Measurements from ENCODE around the gene APC. TPM values are rescaled to one million over a fixed set of nuclear protein-coding genes. Genes with fewer than 3 reads are reported as not detected.

APC gene
- total and polyA plus RNA-seq, 10 of the 15 experiments (the other 5 are each of a cell fraction or from before 2014, with no cell fraction given) = 3.2 to 23.3 (median 13.8) TPM

DNA sequence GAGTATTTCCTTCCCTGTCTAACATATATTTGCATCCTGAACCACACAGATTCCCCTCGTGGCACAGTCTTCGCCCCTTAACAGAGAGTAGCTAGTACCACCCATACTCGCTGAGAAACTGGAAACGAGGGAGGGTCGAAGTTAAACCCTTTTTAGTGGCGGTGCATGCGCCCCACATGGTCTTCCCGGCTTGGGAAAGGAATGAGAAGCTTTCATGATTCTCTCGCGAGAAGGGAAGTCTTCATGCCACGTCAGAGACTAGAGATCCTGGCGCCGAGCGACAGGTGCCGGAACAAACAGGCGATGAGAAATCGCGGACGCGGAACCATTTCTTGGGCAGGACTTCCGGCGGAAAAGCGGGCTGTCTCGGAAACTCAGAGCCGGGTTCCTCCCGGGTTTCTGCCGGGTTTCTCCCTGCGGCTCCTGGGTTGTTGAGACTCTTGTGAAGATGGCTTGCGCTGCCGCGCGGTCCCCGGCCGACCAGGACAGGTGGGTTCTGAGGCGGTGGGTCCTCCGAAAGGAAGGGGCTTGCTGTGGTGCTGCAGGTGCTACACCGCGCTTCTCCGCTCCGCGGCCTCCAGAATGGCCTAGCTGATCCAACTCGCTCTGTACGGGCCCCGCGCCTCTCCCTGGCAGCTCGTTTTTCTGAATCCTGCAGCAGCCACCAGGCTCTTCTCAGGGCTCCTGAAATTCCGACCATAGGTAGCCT is 123.4 kb downstream of the APC start, which contains the start of gene SRP19 (continued):
- TF ChIP-seq, protein P1, sequence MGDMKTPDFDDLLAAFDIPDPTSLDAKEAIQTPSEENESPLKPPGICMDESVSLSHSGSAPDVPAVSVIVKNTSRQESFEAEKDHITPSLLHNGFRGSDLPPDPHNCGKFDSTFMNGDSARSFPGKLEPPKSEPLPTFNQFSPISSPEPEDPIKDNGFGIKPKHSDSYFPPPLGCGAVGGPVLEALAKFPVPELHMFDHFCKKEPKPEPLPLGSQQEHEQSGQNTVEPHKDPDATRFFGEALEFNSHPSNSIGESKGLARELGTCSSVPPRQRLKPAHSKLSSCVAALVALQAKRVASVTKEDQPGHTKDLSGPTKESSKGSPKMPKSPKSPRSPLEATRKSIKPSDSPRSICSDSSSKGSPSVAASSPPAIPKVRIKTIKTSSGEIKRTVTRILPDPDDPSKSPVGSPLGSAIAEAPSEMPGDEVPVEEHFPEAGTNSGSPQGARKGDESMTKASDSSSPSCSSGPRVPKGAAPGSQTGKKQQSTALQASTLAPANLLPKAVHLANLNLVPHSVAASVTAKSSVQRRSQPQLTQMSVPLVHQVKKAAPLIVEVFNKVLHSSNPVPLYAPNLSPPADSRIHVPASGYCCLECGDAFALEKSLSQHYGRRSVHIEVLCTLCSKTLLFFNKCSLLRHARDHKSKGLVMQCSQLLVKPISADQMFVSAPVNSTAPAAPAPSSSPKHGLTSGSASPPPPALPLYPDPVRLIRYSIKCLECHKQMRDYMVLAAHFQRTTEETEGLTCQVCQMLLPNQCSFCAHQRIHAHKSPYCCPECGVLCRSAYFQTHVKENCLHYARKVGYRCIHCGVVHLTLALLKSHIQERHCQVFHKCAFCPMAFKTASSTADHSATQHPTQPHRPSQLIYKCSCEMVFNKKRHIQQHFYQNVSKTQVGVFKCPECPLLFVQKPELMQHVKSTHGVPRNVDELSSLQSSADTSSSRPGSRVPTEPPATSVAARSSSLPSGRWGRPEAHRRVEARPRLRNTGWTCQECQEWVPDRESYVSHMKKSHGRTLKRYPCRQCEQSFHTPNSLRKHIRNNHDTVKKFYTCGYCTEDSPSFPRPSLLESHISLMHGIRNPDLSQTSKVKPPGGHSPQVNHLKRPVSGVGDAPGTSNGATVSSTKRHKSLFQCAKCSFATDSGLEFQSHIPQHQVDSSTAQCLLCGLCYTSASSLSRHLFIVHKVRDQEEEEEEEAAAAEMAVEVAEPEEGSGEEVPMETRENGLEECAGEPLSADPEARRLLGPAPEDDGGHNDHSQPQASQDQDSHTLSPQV (IDR thresholded peaks at IDR 0.05) = no peak
- peak; percentile 73 to 79 for TF ChIP-seq IKZF2 (IDR thresholded peaks at IDR 0.05)
- TF ChIP-seq PAX8 (IDR thresholded peaks at IDR 0.05) = no peak
- TF ChIP-seq TBL1XR1 (IDR thresholded peaks at IDR 0.05; ENCODE audit: low read depth, low read length) = no peak
- no peak for TF ChIP-seq PRDM15 (CRISPR knock-in tag; IDR thresholded peaks at IDR 0.05)
- no peak for TF ChIP-seq EGR1 (IDR thresholded peaks at IDR 0.05; ENCODE audit: borderline replicate concordance in 1 of 2, low read depth in 2 of 2, low read length in 2 of 2)
- TF ChIP-seq, protein P2, sequence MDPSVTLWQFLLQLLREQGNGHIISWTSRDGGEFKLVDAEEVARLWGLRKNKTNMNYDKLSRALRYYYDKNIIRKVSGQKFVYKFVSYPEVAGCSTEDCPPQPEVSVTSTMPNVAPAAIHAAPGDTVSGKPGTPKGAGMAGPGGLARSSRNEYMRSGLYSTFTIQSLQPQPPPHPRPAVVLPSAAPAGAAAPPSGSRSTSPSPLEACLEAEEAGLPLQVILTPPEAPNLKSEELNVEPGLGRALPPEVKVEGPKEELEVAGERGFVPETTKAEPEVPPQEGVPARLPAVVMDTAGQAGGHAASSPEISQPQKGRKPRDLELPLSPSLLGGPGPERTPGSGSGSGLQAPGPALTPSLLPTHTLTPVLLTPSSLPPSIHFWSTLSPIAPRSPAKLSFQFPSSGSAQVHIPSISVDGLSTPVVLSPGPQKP (IDR thresholded peaks at IDR 0.05; ENCODE audit: low read depth, low read length) = peak; percentile 81
- TF ChIP-seq POU2F2 (IDR thresholded peaks at IDR 0.05; ENCODE audit: borderline replicate concordance, low read depth, low read length) = no peak
- TF ChIP-seq, protein P3, sequence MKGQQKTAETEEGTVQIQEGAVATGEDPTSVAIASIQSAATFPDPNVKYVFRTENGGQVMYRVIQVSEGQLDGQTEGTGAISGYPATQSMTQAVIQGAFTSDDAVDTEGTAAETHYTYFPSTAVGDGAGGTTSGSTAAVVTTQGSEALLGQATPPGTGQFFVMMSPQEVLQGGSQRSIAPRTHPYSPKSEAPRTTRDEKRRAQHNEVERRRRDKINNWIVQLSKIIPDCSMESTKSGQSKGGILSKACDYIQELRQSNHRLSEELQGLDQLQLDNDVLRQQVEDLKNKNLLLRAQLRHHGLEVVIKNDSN (IDR thresholded peaks at IDR 0.05; ENCODE audit: borderline replicate concordance, extremely low read length, insufficient read depth, low read depth, low read length) = no peak
- TF ChIP-seq NFIC (IDR thresholded peaks at IDR 0.05; ENCODE audit: low read depth, low read length) = peak; percentile 49; the same call in 1 of the 2 replicates
- TF ChIP-seq ZNF24 (IDR thresholded peaks at IDR 0.05) = no peak
- no peak for TF ChIP-seq CHD1 (IDR thresholded peaks at IDR 0.05; ENCODE audit: low read depth, low read length)
- no peak for TF ChIP-seq NFXL1 (IDR thresholded peaks at IDR 0.05; ENCODE audit: borderline replicate concordance)
- no peak for TF ChIP-seq SUZ12 (IDR thresholded peaks at IDR 0.05; ENCODE audit: unreplicated experiment)
- TF ChIP-seq, protein P4, sequence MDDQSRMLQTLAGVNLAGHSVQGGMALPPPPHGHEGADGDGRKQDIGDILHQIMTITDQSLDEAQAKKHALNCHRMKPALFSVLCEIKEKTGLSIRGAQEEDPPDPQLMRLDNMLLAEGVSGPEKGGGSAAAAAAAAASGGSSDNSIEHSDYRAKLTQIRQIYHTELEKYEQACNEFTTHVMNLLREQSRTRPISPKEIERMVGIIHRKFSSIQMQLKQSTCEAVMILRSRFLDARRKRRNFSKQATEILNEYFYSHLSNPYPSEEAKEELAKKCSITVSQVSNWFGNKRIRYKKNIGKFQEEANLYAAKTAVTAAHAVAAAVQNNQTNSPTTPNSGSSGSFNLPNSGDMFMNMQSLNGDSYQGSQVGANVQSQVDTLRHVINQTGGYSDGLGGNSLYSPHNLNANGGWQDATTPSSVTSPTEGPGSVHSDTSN (IDR thresholded peaks at IDR 0.05; ENCODE audit: insufficient replicate concordance, low read depth, low read length) = peak; percentile 98
- 0 out of 2 replicates have a peak, but pooled peaks have one; percentile 68 for TF ChIP-seq ASH2L (IDR thresholded peaks at IDR 0.05; ENCODE audit: borderline replicate concordance, low read depth)

Data from GM12878 (cell line).